ENCODE measurements around the gene MSX2.

DNA sequence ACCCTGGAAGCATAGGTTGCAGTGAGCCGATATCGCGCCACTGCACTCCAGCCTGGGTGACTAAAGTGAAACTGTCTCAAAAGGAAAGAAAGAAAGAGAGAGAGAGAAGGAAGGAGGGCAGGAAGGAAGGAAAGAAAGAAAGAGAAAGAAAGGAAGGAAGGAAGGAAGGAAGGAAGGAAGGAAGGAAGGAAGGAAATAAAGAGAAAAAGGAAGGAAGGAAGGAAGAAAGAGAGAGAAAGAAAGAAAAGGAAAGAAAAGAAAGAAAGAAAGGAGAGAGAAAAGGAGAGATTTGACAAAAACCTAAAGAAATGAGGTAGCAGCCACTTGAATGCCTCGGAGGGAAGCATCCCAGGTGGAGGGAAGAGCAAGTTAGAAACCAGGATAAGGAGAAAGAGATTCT is 44.6 kb downstream of the MSX2 start:
- TF ChIP-seq EZH2 (IDR thresholded peaks at IDR 0.05; ENCODE audit: borderline replicate concordance, low read length), result no peak
- TF ChIP-seq, protein P1, sequence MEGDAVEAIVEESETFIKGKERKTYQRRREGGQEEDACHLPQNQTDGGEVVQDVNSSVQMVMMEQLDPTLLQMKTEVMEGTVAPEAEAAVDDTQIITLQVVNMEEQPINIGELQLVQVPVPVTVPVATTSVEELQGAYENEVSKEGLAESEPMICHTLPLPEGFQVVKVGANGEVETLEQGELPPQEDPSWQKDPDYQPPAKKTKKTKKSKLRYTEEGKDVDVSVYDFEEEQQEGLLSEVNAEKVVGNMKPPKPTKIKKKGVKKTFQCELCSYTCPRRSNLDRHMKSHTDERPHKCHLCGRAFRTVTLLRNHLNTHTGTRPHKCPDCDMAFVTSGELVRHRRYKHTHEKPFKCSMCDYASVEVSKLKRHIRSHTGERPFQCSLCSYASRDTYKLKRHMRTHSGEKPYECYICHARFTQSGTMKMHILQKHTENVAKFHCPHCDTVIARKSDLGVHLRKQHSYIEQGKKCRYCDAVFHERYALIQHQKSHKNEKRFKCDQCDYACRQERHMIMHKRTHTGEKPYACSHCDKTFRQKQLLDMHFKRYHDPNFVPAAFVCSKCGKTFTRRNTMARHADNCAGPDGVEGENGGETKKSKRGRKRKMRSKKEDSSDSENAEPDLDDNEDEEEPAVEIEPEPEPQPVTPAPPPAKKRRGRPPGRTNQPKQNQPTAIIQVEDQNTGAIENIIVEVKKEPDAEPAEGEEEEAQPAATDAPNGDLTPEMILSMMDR (IDR thresholded peaks at IDR 0.05; ENCODE audit: low read length), result no peak

All from OCI-LY1 (cell line).